ENCODE data around the gene NPRL2. TPM values are rescaled to one million over a fixed set of nuclear protein-coding genes. Genes with fewer than 3 reads are reported as not detected.

The NPRL2 gene
- total and polyA plus RNA-seq, 8 donors, result 16.1 to 33.3 (median 27.1) TPM

DNA sequence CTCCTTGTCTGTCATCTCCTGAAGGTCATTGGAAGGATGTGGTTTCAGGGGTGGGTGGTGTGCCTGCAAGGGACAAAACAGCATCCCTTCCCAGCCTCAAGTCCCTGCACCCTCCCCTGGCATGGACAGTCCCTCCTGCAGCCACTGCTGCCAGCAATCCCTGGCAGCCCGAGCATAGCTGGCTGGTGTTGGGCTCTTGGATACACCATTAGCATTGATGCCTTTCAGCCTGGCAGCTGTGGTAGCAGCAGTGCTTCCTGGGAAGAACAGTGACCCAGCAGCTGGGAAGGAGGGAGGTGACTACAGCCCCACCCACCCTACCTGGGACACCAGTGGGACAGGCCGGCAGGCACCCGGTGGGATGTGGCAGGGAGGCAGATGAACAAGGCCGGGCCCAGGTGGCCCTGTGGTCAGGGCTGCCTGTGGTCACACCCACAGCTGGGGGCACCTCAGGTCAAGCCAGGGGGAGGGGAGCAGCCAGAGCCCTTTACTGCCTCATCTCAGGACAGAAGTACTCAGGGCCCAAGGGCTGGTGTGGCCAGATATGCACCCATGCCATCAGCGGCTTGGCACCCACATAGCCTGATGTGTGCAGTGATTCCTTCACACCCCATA, 41.6 kb upstream of the NPRL2 start:
- ATAC-seq, result no peak
- Histone ChIP-seq H3K27ac (no peak overlapping the region), H3K27me3 (no peaks in the 10 kb centered on the region), H3K4me1 (peaks cover 5 to 9% of the 10 kb centered on the region in 2 donors), H3K4me3 (no peak overlapping the region), H3K9me3 (no peaks in the 10 kb centered on the region), H3K36me3 (no peaks in the 10 kb centered on the region)
- intact Hi-C loops (cut with DNase I), result no loop called here
- no peak for DNase-seq
- TF ChIP-seq, protein P1, sequence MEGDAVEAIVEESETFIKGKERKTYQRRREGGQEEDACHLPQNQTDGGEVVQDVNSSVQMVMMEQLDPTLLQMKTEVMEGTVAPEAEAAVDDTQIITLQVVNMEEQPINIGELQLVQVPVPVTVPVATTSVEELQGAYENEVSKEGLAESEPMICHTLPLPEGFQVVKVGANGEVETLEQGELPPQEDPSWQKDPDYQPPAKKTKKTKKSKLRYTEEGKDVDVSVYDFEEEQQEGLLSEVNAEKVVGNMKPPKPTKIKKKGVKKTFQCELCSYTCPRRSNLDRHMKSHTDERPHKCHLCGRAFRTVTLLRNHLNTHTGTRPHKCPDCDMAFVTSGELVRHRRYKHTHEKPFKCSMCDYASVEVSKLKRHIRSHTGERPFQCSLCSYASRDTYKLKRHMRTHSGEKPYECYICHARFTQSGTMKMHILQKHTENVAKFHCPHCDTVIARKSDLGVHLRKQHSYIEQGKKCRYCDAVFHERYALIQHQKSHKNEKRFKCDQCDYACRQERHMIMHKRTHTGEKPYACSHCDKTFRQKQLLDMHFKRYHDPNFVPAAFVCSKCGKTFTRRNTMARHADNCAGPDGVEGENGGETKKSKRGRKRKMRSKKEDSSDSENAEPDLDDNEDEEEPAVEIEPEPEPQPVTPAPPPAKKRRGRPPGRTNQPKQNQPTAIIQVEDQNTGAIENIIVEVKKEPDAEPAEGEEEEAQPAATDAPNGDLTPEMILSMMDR (IDR thresholded peaks at IDR 0.05), result no peak

DNA sequence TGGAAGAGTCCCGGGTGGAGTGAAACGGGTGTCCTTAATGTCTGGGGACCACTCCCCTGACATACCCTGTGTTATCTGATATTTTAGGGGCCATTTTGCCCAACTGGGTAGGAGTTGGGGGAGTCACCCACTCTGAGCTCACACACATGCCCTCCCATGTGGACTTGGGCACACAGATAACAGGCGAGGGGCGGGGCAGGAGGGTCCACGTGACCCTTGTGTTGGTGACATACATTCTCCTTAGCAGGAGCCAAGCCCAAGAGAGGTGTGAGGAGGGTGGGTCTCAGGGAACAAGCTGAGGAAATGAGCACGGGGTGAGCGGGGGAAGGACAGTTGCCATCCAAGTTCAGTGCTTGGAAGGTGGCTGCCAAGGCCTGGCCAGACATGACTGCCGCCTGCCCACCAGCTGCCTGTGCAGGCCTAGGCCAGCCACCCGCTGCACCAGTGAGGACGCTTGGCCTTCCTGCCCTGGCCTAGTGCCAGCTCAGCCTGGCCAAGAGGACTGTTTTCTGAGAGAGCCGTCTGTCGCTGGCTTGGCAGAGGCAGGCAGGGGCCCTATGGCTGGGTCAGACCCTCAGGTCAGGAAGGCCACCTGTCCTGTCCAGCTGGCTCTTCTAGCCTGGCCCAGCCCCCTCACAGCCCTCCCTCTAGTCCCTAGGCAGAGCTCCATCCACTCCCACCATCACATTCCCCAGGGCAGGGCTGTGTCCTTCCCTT, 40.1 kb upstream of the NPRL2 start:
- H3K36me3 ChIP-seq, result no peaks in the 10 kb centered on the region
- no peaks in the 10 kb centered on the region for H3K27me3 ChIP-seq
- H3K4me1 ChIP-seq, result peaks cover 5 to 9% of the 10 kb centered on the region in 2 donors
- intact Hi-C loops (cut with DNase I), result no loop called here
- TF ChIP-seq, protein P1 (IDR thresholded peaks at IDR 0.05), result no peak
- peak in 1 of 4 donors; percentile 35 for DNase-seq
- ATAC-seq, result peak; percentile 46
- no peak overlapping the region for H3K4me3 ChIP-seq
- no peaks in the 10 kb centered on the region for H3K9me3 ChIP-seq
- H3K27ac ChIP-seq, result no peak overlapping the region

DNA sequence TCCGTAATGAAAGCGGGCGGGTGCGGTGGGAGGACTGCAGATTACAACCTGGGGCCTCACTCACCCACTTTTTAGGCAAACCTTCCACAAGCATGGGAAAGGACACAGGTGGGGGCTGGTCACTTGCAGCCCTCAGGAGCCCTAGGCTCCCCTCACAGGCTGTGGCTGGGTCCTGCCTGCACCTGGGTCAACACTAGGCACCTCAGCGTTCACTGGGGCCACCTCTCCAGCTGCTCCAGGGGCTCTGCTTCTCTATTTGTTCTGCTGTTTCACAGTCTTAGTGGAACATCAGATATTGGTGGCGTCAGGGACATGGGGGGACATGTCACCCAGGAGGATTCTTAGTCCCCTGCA, 38.8 kb upstream of the NPRL2 start:
- Histone ChIP-seq H3K36me3 (no peaks in the 10 kb centered on the region), H3K4me3 (no peak overlapping the region), H3K4me1 (peaks cover 5 to 9% of the 10 kb centered on the region in 2 donors), H3K27me3 (no peaks in the 10 kb centered on the region), H3K27ac (no peak overlapping the region), H3K9me3 (no peaks in the 10 kb centered on the region)
- TF ChIP-seq, protein P1 (IDR thresholded peaks at IDR 0.05), result no peak
- no peak for ATAC-seq
- no peak for DNase-seq
- intact Hi-C loops (cut with DNase I), result no loop called here

DNA sequence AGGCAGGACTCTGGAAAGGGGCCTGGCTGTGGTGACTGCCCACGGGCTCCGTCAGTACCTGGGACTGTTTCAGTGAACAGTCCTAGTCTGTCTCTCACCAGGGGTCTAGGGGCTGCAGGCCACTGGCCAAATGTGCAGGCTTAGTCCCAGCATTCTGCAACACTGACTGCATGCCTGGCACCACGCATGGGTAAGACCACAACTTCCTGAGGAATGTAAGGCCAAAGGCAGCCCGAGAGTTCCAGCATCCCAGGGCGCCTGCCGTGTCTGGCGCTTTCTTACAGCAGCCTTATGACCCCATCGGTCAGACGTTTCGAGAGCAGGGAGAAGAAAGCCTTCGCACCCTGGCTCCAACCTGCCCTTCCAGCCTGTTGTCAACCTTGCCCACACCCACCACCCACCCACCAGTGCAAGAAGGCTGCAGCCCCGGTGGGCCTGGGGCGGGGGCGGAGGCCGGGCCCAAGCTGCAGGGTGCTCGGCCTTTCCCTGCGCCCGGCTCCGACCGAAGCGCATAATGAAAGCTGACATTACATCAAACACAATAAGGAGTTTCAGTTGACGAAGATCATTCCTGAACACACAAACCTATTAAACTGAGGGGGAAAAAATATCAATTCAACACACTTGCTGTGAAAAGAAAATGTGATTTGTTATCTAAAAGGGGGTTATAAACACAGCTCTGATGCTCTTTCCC, 38.3 kb upstream of the NPRL2 start:
- no peak overlapping the region for H3K4me3 ChIP-seq
- DNase-seq (no peak), ATAC-seq (no peak)
- H3K36me3 ChIP-seq, result no peaks in the 10 kb centered on the region
- H3K9me3 ChIP-seq, result no peaks in the 10 kb centered on the region
- TF ChIP-seq, protein P1 (IDR thresholded peaks at IDR 0.05), result no peak
- H3K27me3 ChIP-seq, result no peaks in the 10 kb centered on the region
- intact Hi-C loops (cut with DNase I), result no loop called here
- H3K27ac ChIP-seq, result no peak overlapping the region
- H3K4me1 ChIP-seq, result peaks cover 5 to 9% of the 10 kb centered on the region in 2 donors

All from left lung (tissue), 10 donors.